ENCODE data around the gene DENND4A. TPM values are rescaled to one million over a fixed set of nuclear protein-coding genes. Genes with fewer than 3 reads are reported as not detected.

DENND4A gene
- polyA plus RNA-seq, 2 donors, result 2.6 to 3.2 TPM

- Histone ChIP-seq H3K36me3 (ENCODE audit: control insufficient read depth in 2 of 2, insufficient read depth in 2 of 2, low read length in 1 of 2) (no peaks in the 10 kb centered on the region), H3K27me3 (ENCODE audit: control insufficient read depth in 1 of 2, insufficient read depth in 2 of 2, low read length in 2 of 2) (no peaks in the 10 kb centered on the region), H3K27ac (ENCODE audit: low read depth in 2 of 2, low read length in 1 of 2) (no peak overlapping the region), H3K9me3 (ENCODE audit: control insufficient read depth in 2 of 2, insufficient read depth in 1 of 2, low read depth in 1 of 2, low read length in 1 of 2) (no peaks in the 10 kb centered on the region), H3K4me3 (ENCODE audit: low read depth in 1 of 2, low read length in 2 of 2) (no peak overlapping the region), H3K4me1 (ENCODE audit: control insufficient read depth in 2 of 2, insufficient read depth in 2 of 2, low read length in 1 of 2) (no peaks in the 10 kb centered on the region)
- 63 to 79% methylated on average over 5 of the region's 5 CpGs for WGBS, 2 donors
Measured at GRCh38 chr15:65805019-65805745, 13.1 kb upstream of the DENND4A start.

GRCh38 chr15:65804252-65804931 lies 12.3 kb upstream of the DENND4A start:
- Histone ChIP-seq H3K27ac (ENCODE audit: low read depth in 2 of 2, low read length in 1 of 2) (no peak overlapping the region), H3K27me3 (ENCODE audit: control insufficient read depth in 1 of 2, insufficient read depth in 2 of 2, low read length in 2 of 2) (no peaks in the 10 kb centered on the region), H3K4me1 (ENCODE audit: control insufficient read depth in 2 of 2, insufficient read depth in 2 of 2, low read length in 1 of 2) (no peaks in the 10 kb centered on the region), H3K36me3 (ENCODE audit: control insufficient read depth in 2 of 2, insufficient read depth in 2 of 2, low read length in 1 of 2) (no peaks in the 10 kb centered on the region), H3K4me3 (ENCODE audit: low read depth in 1 of 2, low read length in 2 of 2) (no peak overlapping the region), H3K9me3 (ENCODE audit: control insufficient read depth in 2 of 2, insufficient read depth in 1 of 2, low read depth in 1 of 2, low read length in 1 of 2) (no peaks in the 10 kb centered on the region)
- 53 to 71% methylated on average over 1 of the region's 1 CpG for WGBS, 2 donors

DNA sequence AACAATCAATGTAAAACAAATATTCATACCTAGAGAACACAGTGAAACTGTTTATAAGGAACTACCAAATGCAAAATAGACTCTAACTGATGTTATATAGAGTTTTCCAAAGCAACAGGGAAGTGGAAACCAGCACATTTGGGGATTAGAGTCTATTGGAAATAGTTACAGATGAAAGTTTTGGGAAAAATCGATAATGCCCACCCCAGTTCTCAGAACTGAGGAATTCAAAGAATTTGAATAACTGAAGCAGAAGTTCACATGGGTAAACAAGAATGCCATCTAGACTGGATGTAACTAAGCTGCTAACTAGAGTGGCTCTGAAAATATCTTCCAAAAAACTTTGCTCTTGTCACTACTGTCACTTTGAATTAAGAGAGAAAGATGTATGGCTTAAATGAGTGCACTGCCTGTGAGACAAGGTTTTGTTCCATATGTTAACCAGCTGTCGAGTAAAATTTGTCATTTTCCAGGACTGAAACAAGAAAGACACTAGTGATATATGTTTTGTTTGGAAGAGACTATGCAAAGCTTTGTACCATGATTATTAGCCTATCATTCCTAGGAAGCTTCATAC lies 9.2 kb upstream of the DENND4A start:
- H3K36me3 ChIP-seq (ENCODE audit: control insufficient read depth in 2 of 2, insufficient read depth in 2 of 2, low read length in 1 of 2), result no peaks in the 10 kb centered on the region
- 63% methylated on average over 2 of the region's 2 CpGs for WGBS, 2 donors
- H3K4me1 ChIP-seq (ENCODE audit: control insufficient read depth in 2 of 2, insufficient read depth in 2 of 2, low read length in 1 of 2), result no peaks in the 10 kb centered on the region

GRCh38 chr15:65796610-65797078 lies 4.6 kb upstream of the DENND4A start:
- peak overlapping the region in 1 of 2 donors; percentile 34 for H3K27ac ChIP-seq (ENCODE audit: low read depth in 2 of 2, low read length in 1 of 2)
- no peaks in the 10 kb centered on the region for H3K36me3 ChIP-seq (ENCODE audit: control insufficient read depth in 2 of 2, insufficient read depth in 2 of 2, low read length in 1 of 2)
- 32 to 69% methylated on average over 1 of the region's 1 CpG for WGBS, 2 donors
- H3K27me3 ChIP-seq (ENCODE audit: control insufficient read depth in 1 of 2, insufficient read depth in 2 of 2, low read length in 2 of 2), result no peaks in the 10 kb centered on the region
- H3K9me3 ChIP-seq (ENCODE audit: control insufficient read depth in 2 of 2, insufficient read depth in 1 of 2, low read depth in 1 of 2, low read length in 1 of 2), result no peaks in the 10 kb centered on the region
- H3K4me3 ChIP-seq (ENCODE audit: low read depth in 1 of 2, low read length in 2 of 2), result no peak overlapping the region
- H3K4me1 ChIP-seq (ENCODE audit: control insufficient read depth in 2 of 2, insufficient read depth in 2 of 2, low read length in 1 of 2), result no peaks in the 10 kb centered on the region

More for the DNA sequence above, 9.2 kb upstream of the DENND4A start:
- H3K27me3 ChIP-seq (ENCODE audit: control insufficient read depth in 1 of 2, insufficient read depth in 2 of 2, low read length in 2 of 2), result no peaks in the 10 kb centered on the region
- no peak overlapping the region for H3K27ac ChIP-seq (ENCODE audit: low read depth in 2 of 2, low read length in 1 of 2)
- no peak overlapping the region for H3K4me3 ChIP-seq (ENCODE audit: low read depth in 1 of 2, low read length in 2 of 2)
- H3K9me3 ChIP-seq (ENCODE audit: control insufficient read depth in 2 of 2, insufficient read depth in 1 of 2, low read depth in 1 of 2, low read length in 1 of 2), result no peaks in the 10 kb centered on the region

- no peaks in the 10 kb centered on the region for H3K4me1 ChIP-seq (ENCODE audit: control insufficient read depth in 2 of 2, insufficient read depth in 2 of 2, low read length in 1 of 2)
- H3K27ac ChIP-seq (ENCODE audit: low read depth in 2 of 2, low read length in 1 of 2), result no peak overlapping the region
- WGBS, 2 donors, result 74% methylated on average over 3 of the region's 3 CpGs
- H3K9me3 ChIP-seq (ENCODE audit: control insufficient read depth in 2 of 2, insufficient read depth in 1 of 2, low read depth in 1 of 2, low read length in 1 of 2), result no peaks in the 10 kb centered on the region
- no peaks in the 10 kb centered on the region for H3K36me3 ChIP-seq (ENCODE audit: control insufficient read depth in 2 of 2, insufficient read depth in 2 of 2, low read length in 1 of 2)
- H3K27me3 ChIP-seq (ENCODE audit: control insufficient read depth in 1 of 2, insufficient read depth in 2 of 2, low read length in 2 of 2), result no peaks in the 10 kb centered on the region
- no peak overlapping the region for H3K4me3 ChIP-seq (ENCODE audit: low read depth in 1 of 2, low read length in 2 of 2)
Measured at GRCh38 chr15:65795663-65796216, 3.6 kb upstream of the DENND4A start.

- Histone ChIP-seq H3K27ac (ENCODE audit: low read depth in 2 of 2, low read length in 1 of 2) (no peak overlapping the region), H3K27me3 (ENCODE audit: control insufficient read depth in 1 of 2, insufficient read depth in 2 of 2, low read length in 2 of 2) (no peaks in the 10 kb centered on the region), H3K4me1 (ENCODE audit: control insufficient read depth in 2 of 2, insufficient read depth in 2 of 2, low read length in 1 of 2) (no peaks in the 10 kb centered on the region), H3K36me3 (ENCODE audit: control insufficient read depth in 2 of 2, insufficient read depth in 2 of 2, low read length in 1 of 2) (no peaks in the 10 kb centered on the region), H3K4me3 (ENCODE audit: low read depth in 1 of 2, low read length in 2 of 2) (no peak overlapping the region), H3K9me3 (ENCODE audit: control insufficient read depth in 2 of 2, insufficient read depth in 1 of 2, low read depth in 1 of 2, low read length in 1 of 2) (no peaks in the 10 kb centered on the region)
- 93 to 95% methylated on average over 2 of the region's 2 CpGs for WGBS, 2 donors
Measured at GRCh38 chr15:65793818-65794104, 1.7 kb upstream of the DENND4A start.

DNA sequence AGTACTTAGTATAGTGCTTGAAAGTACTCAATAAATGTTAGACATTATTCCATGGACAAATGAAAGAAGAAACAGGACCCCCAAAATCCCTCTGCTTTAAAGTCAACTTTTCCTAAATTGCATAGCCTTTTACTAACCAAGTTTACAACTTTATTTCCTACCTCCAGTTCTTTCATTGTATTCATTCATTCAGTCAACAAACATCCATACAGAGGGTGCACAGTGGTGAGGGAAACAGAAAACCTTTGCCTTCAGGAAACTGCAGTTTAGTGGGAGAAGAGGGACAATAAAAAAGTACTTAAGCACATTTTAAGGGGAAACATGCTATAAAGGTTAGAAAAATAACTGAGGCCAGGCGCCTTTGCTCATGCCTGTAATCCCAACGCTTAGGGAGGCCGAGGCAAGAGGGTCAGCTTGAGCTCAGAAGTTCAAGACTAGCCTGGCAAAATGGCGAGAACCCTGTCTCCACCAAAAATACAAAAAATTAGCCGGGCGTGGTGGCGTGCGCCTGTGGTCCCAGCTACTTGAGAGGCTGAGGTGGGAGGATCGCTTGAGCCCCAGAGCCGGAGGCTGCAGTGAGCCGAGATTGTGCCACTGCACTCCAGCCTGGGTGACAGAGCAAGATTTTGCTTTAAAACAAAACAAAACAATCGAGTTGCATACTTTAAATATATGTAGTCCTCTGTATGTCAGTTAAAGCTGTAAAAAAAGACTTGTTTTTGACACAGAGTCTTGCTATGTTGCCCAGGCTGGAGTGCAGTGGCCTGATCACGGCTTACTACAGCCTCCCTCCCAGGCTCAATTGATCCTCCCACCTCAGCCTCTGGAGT lies 1.1 kb upstream of the DENND4A start:
- no peaks in the 10 kb centered on the region for H3K9me3 ChIP-seq (ENCODE audit: control insufficient read depth in 2 of 2, insufficient read depth in 1 of 2, low read depth in 1 of 2, low read length in 1 of 2)
- peak overlapping the region in 1 of 2 donors; percentile 95 for H3K4me3 ChIP-seq (ENCODE audit: low read depth in 1 of 2, low read length in 2 of 2)
- H3K27me3 ChIP-seq (ENCODE audit: control insufficient read depth in 1 of 2, insufficient read depth in 2 of 2, low read length in 2 of 2), result no peaks in the 10 kb centered on the region
- whole genome bisulfite sequencing, 2 donors, result 92 to 95% methylated on average over 13 of the region's 13 CpGs
- no peaks in the 10 kb centered on the region for H3K36me3 ChIP-seq (ENCODE audit: control insufficient read depth in 2 of 2, insufficient read depth in 2 of 2, low read length in 1 of 2)
- H3K4me1 ChIP-seq (ENCODE audit: control insufficient read depth in 2 of 2, insufficient read depth in 2 of 2, low read length in 1 of 2), result no peaks in the 10 kb centered on the region
- peak overlapping the region in 1 of 2 donors; percentile 98 for H3K27ac ChIP-seq (ENCODE audit: low read depth in 2 of 2, low read length in 1 of 2)

DNA sequence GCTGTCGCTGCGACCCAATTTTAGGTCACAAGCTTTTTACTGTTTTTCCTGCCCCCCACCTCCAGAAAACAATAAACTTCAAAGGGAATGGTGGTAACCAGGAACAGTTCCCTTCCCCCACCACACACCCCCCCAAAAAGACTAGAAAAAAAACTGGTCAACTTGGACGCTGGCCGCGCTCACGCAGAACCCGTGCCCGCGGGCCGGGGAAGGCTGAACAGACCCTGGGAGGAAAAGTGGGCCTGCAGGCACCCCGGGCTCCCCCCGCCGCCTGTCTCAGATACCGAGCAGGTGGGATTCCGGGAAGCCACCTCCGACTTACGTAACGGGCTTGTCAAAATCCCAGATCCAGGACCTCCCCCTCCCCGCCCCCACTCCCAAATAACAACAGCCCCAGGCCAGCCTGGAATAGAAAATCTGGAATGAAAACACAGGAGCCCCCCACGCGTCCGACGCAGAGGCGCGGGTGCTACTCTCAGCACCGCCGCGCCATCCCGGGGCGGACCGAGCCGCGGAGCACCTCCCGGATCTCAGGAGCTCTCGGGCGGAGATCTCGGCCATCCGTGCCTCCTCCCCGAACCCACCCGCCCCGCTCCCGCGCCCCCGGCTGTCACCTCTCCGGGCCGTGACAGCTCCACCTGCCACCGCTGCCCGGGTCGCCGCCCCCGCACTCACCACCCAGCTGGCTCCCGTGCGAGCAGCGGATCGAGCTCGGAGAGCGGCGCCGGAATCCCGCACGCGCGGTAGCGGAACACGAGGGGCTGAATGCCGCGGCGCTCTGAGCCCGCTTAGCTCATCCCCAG lies 557 bp downstream of the DENND4A start:
- H3K9me3 ChIP-seq (ENCODE audit: control insufficient read depth in 2 of 2, insufficient read depth in 1 of 2, low read depth in 1 of 2, low read length in 1 of 2), result no peaks in the 10 kb centered on the region
- WGBS, 2 donors, result 0% methylated on average over 62 to 69 of the region's 69 CpGs
- peak overlapping the region; percentile 98 to 99 for H3K27ac ChIP-seq (ENCODE audit: low read depth in 2 of 2, low read length in 1 of 2)
- H3K4me1 ChIP-seq (ENCODE audit: control insufficient read depth in 2 of 2, insufficient read depth in 2 of 2, low read length in 1 of 2), result no peaks in the 10 kb centered on the region
- H3K27me3 ChIP-seq (ENCODE audit: control insufficient read depth in 1 of 2, insufficient read depth in 2 of 2, low read length in 2 of 2), result no peaks in the 10 kb centered on the region
- no peaks in the 10 kb centered on the region for H3K36me3 ChIP-seq (ENCODE audit: control insufficient read depth in 2 of 2, insufficient read depth in 2 of 2, low read length in 1 of 2)
- H3K4me3 ChIP-seq (ENCODE audit: low read depth in 1 of 2, low read length in 2 of 2), result peak overlapping the region; percentile 77 to 95
